Measurements from ENCODE around the gene SYCN.

Gene SYCN

GRCh38 chr19:39197808-39198207, 6.3 kb downstream of the SYCN start:
- H3K27ac ChIP-seq: no peak overlapping the region
- no peak for DNase-seq (ENCODE audit: low spot score)

GRCh38 chr19:39196860-39197562, 7.1 kb downstream of the SYCN start, which contains the start of gene NCCRP1:
Gene NCCRP1 (plus strand): TSS chr19:39196964. CDS start chr19:39196983, 19 bp downstream.
- Histone ChIP-seq H3K4me3 (peak within 1 kb of the TSS; percentile 50), H3K27ac (no peak within 1 kb of the TSS)
- TF ChIP-seq CTCF (IDR thresholded peaks at IDR 0.05): no peak
- no peak for DNase-seq (ENCODE audit: low spot score)

More at GRCh38 chr19:39197808-39198207, 6.3 kb downstream of the SYCN start:
- H3K4me3 ChIP-seq: no peak overlapping the region
- no peak for TF ChIP-seq CTCF (IDR thresholded peaks at IDR 0.05)

- no peak for TF ChIP-seq CTCF (IDR thresholded peaks at IDR 0.05)
- no peak for DNase-seq (ENCODE audit: low spot score)
- Histone ChIP-seq H3K4me3 (no peak overlapping the region), H3K27ac (no peak overlapping the region)
Measured at GRCh38 chr19:39196320-39196719, 7.7 kb downstream of the SYCN start.

- no peak for TF ChIP-seq CTCF (IDR thresholded peaks at IDR 0.05)
- no peak overlapping the region for H3K27ac ChIP-seq
- no peak for DNase-seq (ENCODE audit: low spot score)
Measured at GRCh38 chr19:39195755-39196154, 8.3 kb downstream of the SYCN start.

GRCh38 chr19:39194832-39195542, 9.1 kb downstream of the SYCN start:
- TF ChIP-seq CTCF (IDR thresholded peaks at IDR 0.05): no peak
- no peak for DNase-seq (ENCODE audit: low spot score)
- Histone ChIP-seq H3K4me3 (no peak overlapping the region), H3K27ac (no peak overlapping the region)

More at GRCh38 chr19:39195755-39196154, 8.3 kb downstream of the SYCN start:
- no peak overlapping the region for H3K4me3 ChIP-seq

GRCh38 chr19:39193803-39194202, 10.3 kb downstream of the SYCN start:
- H3K27ac ChIP-seq: no peak overlapping the region
- no peak for TF ChIP-seq CTCF (IDR thresholded peaks at IDR 0.05)
- no peak for DNase-seq (ENCODE audit: low spot score)
- H3K4me3 ChIP-seq: no peak overlapping the region

All from coronary artery (tissue), 2 donors.